GM23338 (cell line): ENCODE data around the gene NAT8L. TPM values are rescaled to one million over a fixed set of nuclear protein-coding genes. Genes with fewer than 3 reads are reported as not detected.

Source experiments
- CREB1 ChIP-seq: fragments of 250-450 bp; sonication (Bioruptor Pico); IDR thresholded peaks from 2 replicates; pipeline ENCODE4 v1.5.0; 2020; ENCODE audit warnings: low read depth, mild to moderate bottlenecking, moderate library complexity
- CTCF ChIP-seq, 2 experiments: fragments of 200-600 bp in 1 of 2; sonication (generic) in 1 of 2; conservative IDR thresholded peaks; 2 replicates each; pipeline versions ENCODE4 v1.5.1 to v1.6.1; 2016 to 2017; ENCODE audit warnings: antibody characterized with exemption in 2 of 2, low read depth in 2 of 2, mild to moderate bottlenecking in 2 of 2, moderate library complexity in 1 of 2
- JUNB ChIP-seq: IDR thresholded peaks from one replicate; pipeline ENCODE4 v1.6.1; 2016; ENCODE audit warnings: antibody characterized with exemption; ENCODE audit not compliant: unreplicated experiment
- POLR2AphosphoS5 ChIP-seq: IDR thresholded peaks from 2 replicates; pipeline ENCODE4 v1.6.1; 2016; ENCODE audit warnings: antibody characterized with exemption, low read depth
- ZNF114 ChIP-seq: fragments of 250-450 bp; sonication (Bioruptor Pico); IDR thresholded peaks from 2 replicates; pipeline ENCODE4 v1.5.0; 2020; ENCODE audit warnings: mild to moderate bottlenecking, moderate library complexity
- ZNF331 ChIP-seq: fragments of 250-450 bp; sonication (Bioruptor Pico); IDR thresholded peaks from 2 replicates; pipeline ENCODE4 v1.5.0; 2020; ENCODE audit warnings: low read depth, mild to moderate bottlenecking, moderate library complexity
- polyA plus RNA-seq: library from polyadenylated mRNA; unstranded; fragments of >200 nt; fragmentation: Nextera tagmentation; extraction: Ambion mirVana; gene quantifications from 2 replicates; pipeline ENCODE4 v1.2.1, GENCODE V29; 2016
- total RNA-seq: library from RNA; depleted of rRNA; stranded (reverse); fragments of >200 nt; shearing (Covaris generic); gene quantifications from 2 replicates; pipeline ENCODE4 v1.2.3, GENCODE V29; 2014
- TF ChIP-seq, protein P1 (sequence below): fragments of 250-450 bp; sonication (Bioruptor Pico); IDR thresholded peaks from 2 replicates; pipeline ENCODE4 v1.5.0; 2020; ENCODE audit warnings: mild to moderate bottlenecking, moderate library complexity

Gene NAT8L
- total and polyA plus RNA-seq, 2 experiments from 2014 or later: 1.6 to 9.7 TPM

DNA sequence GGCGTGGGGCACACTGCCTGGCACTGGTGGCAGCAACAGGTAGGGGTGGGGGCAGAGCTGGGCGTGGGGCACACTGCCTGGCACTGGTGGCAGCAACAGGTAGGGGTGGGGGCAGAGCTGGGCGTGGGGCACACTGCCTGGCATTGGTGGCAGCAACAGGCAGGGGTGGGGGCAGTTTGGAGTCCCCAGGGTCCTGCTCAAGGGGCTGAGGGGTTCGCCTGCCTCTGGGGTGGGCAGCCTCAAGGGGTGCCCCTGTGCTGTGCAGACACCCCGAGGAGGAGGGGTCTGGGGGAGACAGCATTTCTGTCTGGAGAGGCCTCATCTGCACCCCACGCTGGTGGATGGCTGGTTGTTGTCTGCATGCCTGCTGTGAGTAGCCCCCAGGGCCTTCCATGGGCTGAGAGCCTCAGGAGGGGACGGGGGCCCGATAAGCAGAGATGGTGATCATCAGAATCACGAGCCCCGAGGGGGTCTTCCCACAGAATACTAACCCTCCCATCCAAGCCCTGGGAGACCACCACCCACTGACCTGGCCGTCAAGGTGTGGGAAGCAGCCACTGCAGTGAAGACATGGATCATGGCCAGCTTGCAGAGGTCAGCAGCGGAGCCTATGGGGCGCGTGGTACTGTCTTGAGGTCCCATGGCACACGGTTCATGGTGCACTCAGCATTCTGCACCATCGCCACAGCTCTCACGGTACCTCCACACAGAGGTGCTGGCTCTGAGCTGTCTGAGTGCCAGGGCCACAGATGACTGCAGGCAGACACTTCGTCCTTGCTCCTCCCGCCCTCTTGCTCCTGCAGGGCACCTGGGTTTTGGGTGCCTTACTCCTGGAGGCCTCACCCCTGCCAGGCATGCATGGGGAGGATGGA lies 21.5 kb downstream of the NAT8L start (continued):
- TF ChIP-seq, protein P1, sequence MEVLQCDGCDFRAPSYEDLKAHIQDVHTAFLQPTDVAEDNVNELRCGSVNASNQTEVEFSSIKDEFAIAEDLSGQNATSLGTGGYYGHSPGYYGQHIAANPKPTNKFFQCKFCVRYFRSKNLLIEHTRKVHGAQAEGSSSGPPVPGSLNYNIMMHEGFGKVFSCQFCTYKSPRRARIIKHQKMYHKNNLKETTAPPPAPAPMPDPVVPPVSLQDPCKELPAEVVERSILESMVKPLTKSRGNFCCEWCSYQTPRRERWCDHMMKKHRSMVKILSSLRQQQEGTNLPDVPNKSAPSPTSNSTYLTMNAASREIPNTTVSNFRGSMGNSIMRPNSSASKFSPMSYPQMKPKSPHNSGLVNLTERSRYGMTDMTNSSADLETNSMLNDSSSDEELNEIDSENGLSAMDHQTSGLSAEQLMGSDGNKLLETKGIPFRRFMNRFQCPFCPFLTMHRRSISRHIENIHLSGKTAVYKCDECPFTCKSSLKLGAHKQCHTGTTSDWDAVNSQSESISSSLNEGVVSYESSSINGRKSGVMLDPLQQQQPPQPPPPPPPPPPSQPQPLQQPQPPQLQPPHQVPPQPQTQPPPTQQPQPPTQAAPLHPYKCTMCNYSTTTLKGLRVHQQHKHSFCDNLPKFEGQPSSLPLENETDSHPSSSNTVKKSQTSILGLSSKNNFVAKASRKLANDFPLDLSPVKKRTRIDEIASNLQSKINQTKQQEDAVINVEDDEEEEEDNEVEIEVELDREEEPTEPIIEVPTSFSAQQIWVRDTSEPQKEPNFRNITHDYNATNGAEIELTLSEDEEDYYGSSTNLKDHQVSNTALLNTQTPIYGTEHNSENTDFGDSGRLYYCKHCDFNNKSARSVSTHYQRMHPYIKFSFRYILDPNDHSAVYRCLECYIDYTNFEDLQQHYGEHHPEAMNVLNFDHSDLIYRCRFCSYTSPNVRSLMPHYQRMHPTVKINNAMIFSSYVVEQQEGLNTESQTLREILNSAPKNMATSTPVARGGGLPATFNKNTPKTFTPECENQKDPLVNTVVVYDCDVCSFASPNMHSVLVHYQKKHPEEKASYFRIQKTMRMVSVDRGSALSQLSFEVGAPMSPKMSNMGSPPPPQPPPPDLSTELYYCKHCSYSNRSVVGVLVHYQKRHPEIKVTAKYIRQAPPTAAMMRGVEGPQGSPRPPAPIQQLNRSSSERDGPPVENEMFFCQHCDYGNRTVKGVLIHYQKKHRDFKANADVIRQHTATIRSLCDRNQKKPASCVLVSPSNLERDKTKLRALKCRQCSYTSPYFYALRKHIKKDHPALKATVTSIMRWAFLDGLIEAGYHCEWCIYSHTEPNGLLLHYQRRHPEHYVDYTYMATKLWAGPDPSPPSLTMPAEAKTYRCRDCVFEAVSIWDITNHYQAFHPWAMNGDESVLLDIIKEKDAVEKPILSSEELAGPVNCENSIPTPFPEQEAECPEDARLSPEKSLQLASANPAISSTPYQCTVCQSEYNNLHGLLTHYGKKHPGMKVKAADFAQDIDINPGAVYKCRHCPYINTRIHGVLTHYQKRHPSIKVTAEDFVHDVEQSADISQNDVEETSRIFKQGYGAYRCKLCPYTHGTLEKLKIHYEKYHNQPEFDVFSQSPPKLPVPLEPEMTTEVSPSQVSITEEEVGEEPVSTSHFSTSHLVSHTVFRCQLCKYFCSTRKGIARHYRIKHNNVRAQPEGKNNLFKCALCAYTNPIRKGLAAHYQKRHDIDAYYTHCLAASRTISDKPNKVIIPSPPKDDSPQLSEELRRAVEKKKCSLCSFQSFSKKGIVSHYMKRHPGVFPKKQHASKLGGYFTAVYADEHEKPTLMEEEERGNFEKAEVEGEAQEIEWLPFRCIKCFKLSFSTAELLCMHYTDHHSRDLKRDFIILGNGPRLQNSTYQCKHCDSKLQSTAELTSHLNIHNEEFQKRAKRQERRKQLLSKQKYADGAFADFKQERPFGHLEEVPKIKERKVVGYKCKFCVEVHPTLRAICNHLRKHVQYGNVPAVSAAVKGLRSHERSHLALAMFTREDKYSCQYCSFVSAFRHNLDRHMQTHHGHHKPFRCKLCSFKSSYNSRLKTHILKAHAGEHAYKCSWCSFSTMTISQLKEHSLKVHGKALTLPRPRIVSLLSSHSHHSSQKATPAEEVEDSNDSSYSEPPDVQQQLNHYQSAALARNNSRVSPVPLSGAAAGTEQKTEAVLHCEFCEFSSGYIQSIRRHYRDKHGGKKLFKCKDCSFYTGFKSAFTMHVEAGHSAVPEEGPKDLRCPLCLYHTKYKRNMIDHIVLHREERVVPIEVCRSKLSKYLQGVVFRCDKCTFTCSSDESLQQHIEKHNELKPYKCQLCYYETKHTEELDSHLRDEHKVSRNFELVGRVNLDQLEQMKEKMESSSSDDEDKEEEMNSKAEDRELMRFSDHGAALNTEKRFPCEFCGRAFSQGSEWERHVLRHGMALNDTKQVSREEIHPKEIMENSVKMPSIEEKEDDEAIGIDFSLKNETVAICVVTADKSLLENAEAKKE: no peak
- TF ChIP-seq CREB1 (CRISPR knock-in tag) (no peak), JUNB (no peak), POLR2AphosphoS5 (no peak), CTCF (conservative IDR thresholded peaks at IDR 0.05; ENCODE audit: low read depth in 2 of 2) (no peak), ZNF331 (CRISPR knock-in tag) (no peak), ZNF114 (no peak)
